Karpas-422 (cell line): ENCODE data around the gene NEB. TPM values are rescaled to one million over a fixed set of nuclear protein-coding genes. Genes with fewer than 3 reads are reported as not detected.
"Not testable (repeated sequence)": the region's sequence is repeated elsewhere in the genome, so short reads cannot be mapped to it uniquely, and the experiment has no call there.

Experiments
- DNase-seq: peaks from one replicate; pipeline ENCODE4 v3.0.0-alpha.2; 2015
- H2AFZ ChIP-seq: fragments of 200-600 bp; sonication (generic); 2 replicates; pipeline ENCODE4 v1.6.1; 2014; ENCODE audit warnings: antibody characterized with exemption, low read length, mixed read lengths
- H3K27ac ChIP-seq: fragments of 200-600 bp; sonication (generic); 2 replicates; pipeline ENCODE4 v1.5.1; 2014; ENCODE audit warnings: mild to moderate bottlenecking, low read length, moderate library complexity
- H3K27me3 ChIP-seq: fragments of 200-600 bp; sonication (generic); 2 replicates; pipeline ENCODE4 v1.6.1; 2014; ENCODE audit warnings: low read length, mixed read lengths
- H3K36me3 ChIP-seq: fragments of 200-600 bp; sonication (generic); 2 replicates; pipeline ENCODE4 v1.6.1; 2014; ENCODE audit warnings: low read length, mixed read lengths; ENCODE audit not compliant: insufficient read depth
- H3K4me1 ChIP-seq: fragments of 200-600 bp; sonication (generic); 2 replicates; pipeline ENCODE4 v1.6.1; 2014; ENCODE audit warnings: mild to moderate bottlenecking, low read length, mixed read lengths
- H3K4me2 ChIP-seq: fragments of 200-600 bp; sonication (generic); 2 replicates; pipeline ENCODE4 v1.6.1; 2014; ENCODE audit warnings: low read length, low read depth, mild to moderate bottlenecking; ENCODE audit not compliant: poor library complexity, severe bottlenecking
- H3K4me3 ChIP-seq: fragments of 200-600 bp; sonication (generic); 2 replicates; pipeline ENCODE4 v1.5.1; 2014; ENCODE audit warnings: mild to moderate bottlenecking, antibody characterized with exemption, low read length, mixed read lengths
- H3K79me2 ChIP-seq: fragments of 200-600 bp; sonication (generic); 2 replicates; pipeline ENCODE4 v1.6.1; 2014; ENCODE audit warnings: mild to moderate bottlenecking, low read length, mixed read lengths
- H3K9ac ChIP-seq: fragments of 200-600 bp; sonication (generic); 2 replicates; pipeline ENCODE4 v1.6.0; 2014; ENCODE audit warnings: low read length
- H3K9me2 ChIP-seq: fragments of 200-600 bp; sonication (generic), shearing (Covaris generic); replicated peaks from 2 replicates; pipeline ENCODE4 v1.6.0; 2014; ENCODE audit warnings: mild to moderate bottlenecking, low read length, moderate library complexity; ENCODE audit not compliant: insufficient read depth
- H3K9me3 ChIP-seq: fragments of 300-700, 200-600 bp; sonication (generic); 2 replicates; pipeline ENCODE4 v1.6.1; 2014; ENCODE audit warnings: low read length, mixed read lengths
- H4K20me1 ChIP-seq: fragments of 200-600 bp; sonication (generic); 2 replicates; pipeline ENCODE4 v1.6.1; 2014; ENCODE audit warnings: mild to moderate bottlenecking, antibody characterized with exemption, low read length, low read depth; ENCODE audit not compliant: insufficient read depth
- total RNA-seq: library from RNA; depleted of rRNA; stranded (reverse); fragments of >200 nt; shearing (Covaris generic); gene quantifications from 2 replicates; pipeline ENCODE4 v1.2.3, GENCODE V29; 2014; ENCODE audit warnings: low replicate concordance

Gene NEB
- total RNA-seq, 1 experiment from 2014 or later = 1.4 TPM

DNA sequence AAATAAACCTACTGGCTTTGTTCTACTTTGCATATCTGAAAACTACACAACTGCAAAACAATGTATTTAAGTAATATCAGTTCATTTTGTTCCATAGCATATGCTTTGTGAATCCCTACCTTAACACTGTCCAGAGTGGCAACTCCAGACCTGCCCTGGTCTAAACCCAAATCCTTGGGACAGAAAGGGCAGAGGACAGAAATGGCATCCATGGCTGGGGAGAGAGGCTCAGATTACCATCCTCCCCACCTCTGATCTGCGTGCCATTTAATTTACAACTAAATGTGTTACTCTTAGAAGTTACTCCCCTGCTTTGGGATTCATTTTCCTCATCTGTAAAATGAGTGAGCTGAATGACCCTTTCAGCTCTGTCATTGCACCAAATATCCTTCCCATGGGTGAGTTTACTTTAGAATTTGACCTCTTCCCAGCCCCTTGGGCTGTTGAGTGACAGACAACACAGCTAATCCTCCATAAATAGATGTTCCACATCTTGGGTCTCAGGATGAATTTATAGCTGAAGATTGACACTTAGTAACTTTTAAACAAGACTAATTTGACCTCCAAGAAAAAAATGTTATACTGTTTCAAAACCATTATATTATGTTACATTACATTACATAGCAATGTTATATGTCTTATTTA, 20.1 kb upstream of the NEB start:
- Histone ChIP-seq H3K4me3 (no peak overlapping the region), H3K9me2 (no peaks in the 10 kb centered on the region), H3K4me1 (peaks cover 12% of the 10 kb centered on the region), H3K27me3 (no peaks in the 10 kb centered on the region), H3K9ac (no peak overlapping the region), H3K27ac (no peak overlapping the region), H3K36me3 (no peaks in the 10 kb centered on the region), H3K9me3 (no peaks in the 10 kb centered on the region), H2AFZ (no peak overlapping the region), H3K79me2 (no peaks in the 10 kb centered on the region), H3K4me2 (no peak overlapping the region), H4K20me1 (no peaks in the 10 kb centered on the region)
- no peak for DNase-seq

- no peaks in the 10 kb centered on the region for H3K36me3 ChIP-seq
- H3K9ac ChIP-seq = no peak overlapping the region
- no peaks in the 10 kb centered on the region for H3K27me3 ChIP-seq
- no peak overlapping the region for H2AFZ ChIP-seq
- H3K79me2 ChIP-seq = no peaks in the 10 kb centered on the region
- no peak overlapping the region for H3K27ac ChIP-seq
- no peaks in the 10 kb centered on the region for H3K9me3 ChIP-seq
- DNase-seq = no peak
- no peak overlapping the region for H3K4me2 ChIP-seq
- H3K4me3 ChIP-seq = no peak overlapping the region
- no peaks in the 10 kb centered on the region for H4K20me1 ChIP-seq
- peaks cover 12% of the 10 kb centered on the region for H3K4me1 ChIP-seq
- H3K9me2 ChIP-seq = no peaks in the 10 kb centered on the region
Measured at GRCh38 chr2:151753540-151753939, 19.3 kb upstream of the NEB start.

- not testable (repeated sequence) for H3K27ac ChIP-seq, H3K4me2 ChIP-seq, H3K27me3 ChIP-seq, H3K9ac ChIP-seq, H3K4me3 ChIP-seq, H3K36me3 ChIP-seq, H3K4me1 ChIP-seq, H3K9me3 ChIP-seq, H3K79me2 ChIP-seq, H2AFZ ChIP-seq, H4K20me1 ChIP-seq, H3K9me2 ChIP-seq, DNase-seq
Measured at GRCh38 chr2:151745261-151745660, 11.0 kb upstream of the NEB start.

- Histone ChIP-seq H3K27ac (no peak overlapping the region), H2AFZ (no peak overlapping the region), H3K4me3 (no peak overlapping the region), H3K4me1 (peaks cover 5% of the 10 kb centered on the region; the same call in 1 of the 2 replicates), H3K9me2 (no peaks in the 10 kb centered on the region), H4K20me1 (no peaks in the 10 kb centered on the region), H3K9me3 (no peaks in the 10 kb centered on the region), H3K27me3 (no peaks in the 10 kb centered on the region), H3K9ac (no peak overlapping the region), H3K36me3 (no peaks in the 10 kb centered on the region), H3K79me2 (no peaks in the 10 kb centered on the region), H3K4me2 (no peak overlapping the region)
- no peak for DNase-seq
Measured at GRCh38 chr2:151730262-151730975, 3.9 kb downstream of the NEB start.

GRCh38 chr2:151729837-151730236, 4.4 kb downstream of the NEB start:
- Histone ChIP-seq H4K20me1 (no peaks in the 10 kb centered on the region), H3K4me1 (peaks cover 5% of the 10 kb centered on the region; the same call in 1 of the 2 replicates), H3K79me2 (no peaks in the 10 kb centered on the region), H3K27me3 (no peaks in the 10 kb centered on the region), H3K27ac (no peak overlapping the region), H3K9ac (no peak overlapping the region), H3K4me2 (no peak overlapping the region), H3K9me2 (no peaks in the 10 kb centered on the region), H3K4me3 (no peak overlapping the region), H3K36me3 (no peaks in the 10 kb centered on the region), H3K9me3 (no peaks in the 10 kb centered on the region), H2AFZ (no peak overlapping the region)
- DNase-seq = no peak

DNA sequence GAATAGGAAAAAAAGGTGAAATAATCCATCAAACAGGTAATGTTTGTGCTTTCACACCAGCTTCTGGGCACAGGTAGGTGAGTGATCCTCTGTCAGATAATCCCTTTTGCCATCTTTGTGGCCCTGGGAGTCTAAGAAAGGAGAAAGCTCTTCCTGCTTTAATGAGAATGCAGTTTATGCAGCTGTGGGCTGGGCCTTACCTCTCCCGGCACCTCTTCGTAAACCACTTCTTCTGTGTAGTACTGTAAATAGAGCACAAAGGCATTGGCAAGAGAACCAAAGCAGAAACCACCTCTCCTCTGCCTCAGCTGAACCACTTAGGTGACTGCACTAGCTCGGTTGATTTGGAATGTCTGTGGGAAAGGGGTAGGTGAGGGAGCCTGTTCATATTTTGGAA, 4.9 kb downstream of the NEB start:
- no peaks in the 10 kb centered on the region for H3K36me3 ChIP-seq
- no peak overlapping the region for H3K27ac ChIP-seq
- H3K9me3 ChIP-seq = no peaks in the 10 kb centered on the region
- DNase-seq = no peak
- no peak overlapping the region for H3K9ac ChIP-seq
- no peak overlapping the region for H3K4me3 ChIP-seq
- no peaks in the 10 kb centered on the region for H3K27me3 ChIP-seq
- no peak overlapping the region for H2AFZ ChIP-seq
- H3K4me2 ChIP-seq = no peak overlapping the region
- peaks cover 5% of the 10 kb centered on the region; the same call in 1 of the 2 replicates for H3K4me1 ChIP-seq
- no peaks in the 10 kb centered on the region for H3K9me2 ChIP-seq
- no peaks in the 10 kb centered on the region for H3K79me2 ChIP-seq
- no peaks in the 10 kb centered on the region for H4K20me1 ChIP-seq

GRCh38 chr2:151728804-151729414, 5.4 kb downstream of the NEB start:
- no peak overlapping the region for H3K27ac ChIP-seq

More at GRCh38 chr2:151728804-151729414, 5.4 kb downstream of the NEB start:
- H2AFZ ChIP-seq = no peak overlapping the region
- no peak overlapping the region for H3K4me2 ChIP-seq
- H3K79me2 ChIP-seq = no peaks in the 10 kb centered on the region
- H3K4me1 ChIP-seq = peaks cover 3% of the 10 kb centered on the region; the same call in 1 of the 2 replicates
- H3K9ac ChIP-seq = no peak overlapping the region
- no peaks in the 10 kb centered on the region for H4K20me1 ChIP-seq
- H3K36me3 ChIP-seq = no peaks in the 10 kb centered on the region
- no peaks in the 10 kb centered on the region for H3K9me2 ChIP-seq
- no peaks in the 10 kb centered on the region for H3K9me3 ChIP-seq
- H3K27me3 ChIP-seq = no peaks in the 10 kb centered on the region
- no peak for DNase-seq
- H3K4me3 ChIP-seq = no peak overlapping the region
